ENCODE data around the gene FAM149A.

Gene FAM149A

DNA sequence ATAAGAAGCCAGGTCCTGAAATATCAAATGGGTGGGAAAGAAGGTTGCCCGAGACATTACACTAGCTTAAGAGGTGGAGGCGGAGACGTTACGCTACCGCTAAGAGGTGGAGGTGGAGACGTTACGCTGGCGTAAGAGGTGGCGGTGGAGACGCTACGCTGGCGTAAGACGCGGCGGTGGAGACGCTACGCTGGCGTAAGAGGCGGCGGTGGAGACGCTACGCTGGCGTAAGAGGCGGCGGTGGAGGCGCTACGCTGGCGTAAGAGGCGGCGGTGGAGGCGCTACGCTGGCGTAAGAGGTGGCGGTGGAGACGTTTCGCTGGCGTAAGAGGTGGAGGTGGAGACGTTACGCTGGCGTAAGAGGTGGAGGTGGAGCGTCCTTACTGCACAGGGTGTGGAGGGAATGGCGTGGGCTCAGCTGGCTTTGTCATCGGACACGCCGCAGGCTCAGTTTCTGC, 99.6 kb downstream of the FAM149A start:
- DNase-seq, result no peak

DNA sequence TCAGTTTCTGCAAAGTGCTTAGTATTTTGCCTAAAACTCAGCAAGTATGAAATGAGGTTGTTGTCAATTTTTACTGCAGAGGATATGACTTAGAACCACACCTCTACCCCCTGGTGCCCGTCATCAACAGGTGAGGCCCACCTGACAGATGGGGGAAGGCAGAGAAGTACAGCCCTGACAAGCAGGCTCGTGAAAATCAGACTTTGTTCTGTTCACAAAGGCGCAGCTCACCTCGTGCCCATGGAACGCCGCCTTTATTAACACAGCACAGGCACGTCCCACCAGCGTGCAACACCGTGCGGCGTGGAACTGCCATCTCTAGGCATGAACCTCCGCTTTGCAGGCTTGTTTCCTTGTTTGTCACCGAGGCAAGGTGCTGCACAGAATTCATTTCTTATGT, 100.2 kb downstream of the FAM149A start:
- no peak for DNase-seq

DNA sequence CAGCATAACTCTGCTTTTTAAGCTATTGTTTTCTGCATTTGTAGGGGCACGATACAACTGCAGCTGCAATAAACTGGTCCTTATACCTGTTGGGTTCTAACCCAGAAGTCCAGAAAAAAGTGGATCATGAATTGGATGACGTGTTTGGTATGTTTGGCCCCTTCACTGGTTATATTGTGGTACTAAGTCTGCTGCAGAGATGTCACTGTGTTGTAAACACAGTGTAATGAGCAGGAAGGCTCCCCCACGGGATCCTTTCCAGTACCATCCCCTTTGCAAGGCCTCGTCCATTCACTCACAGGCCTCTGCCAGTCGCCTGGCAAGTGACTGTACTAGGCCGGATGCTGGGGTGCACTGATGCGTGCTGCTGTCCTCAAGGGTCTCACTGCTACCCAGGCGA, 100.7 kb downstream of the FAM149A start:
- DNase-seq, result no peak

DNA sequence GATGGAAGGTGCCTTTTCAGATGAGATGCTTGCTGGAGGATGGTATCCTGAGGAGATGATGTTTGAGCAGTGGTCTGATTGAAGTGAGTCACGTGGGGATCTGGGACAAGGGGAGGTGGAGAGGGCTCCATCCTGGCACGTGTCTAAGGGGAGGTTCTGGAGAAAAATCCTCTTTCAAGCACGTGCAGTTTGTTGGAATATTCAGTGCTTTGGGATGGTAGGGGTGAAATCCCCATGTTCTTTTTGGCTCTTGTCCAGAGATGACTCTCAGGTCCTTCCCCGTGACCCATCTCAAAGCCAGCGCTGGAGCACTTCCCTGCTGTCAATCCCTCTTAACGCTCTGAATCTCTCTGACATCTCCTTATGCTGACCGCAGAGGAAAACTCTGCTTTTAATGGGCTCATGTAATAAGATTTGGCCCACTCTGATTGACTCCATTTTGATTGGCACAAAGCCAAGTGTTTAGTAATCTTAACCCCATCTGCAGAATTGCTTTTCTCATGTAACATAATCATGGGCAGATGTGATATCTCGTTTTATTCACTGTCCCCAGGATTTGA, 112.0 kb downstream of the FAM149A start:
- DNase-seq, result no peak

DNA sequence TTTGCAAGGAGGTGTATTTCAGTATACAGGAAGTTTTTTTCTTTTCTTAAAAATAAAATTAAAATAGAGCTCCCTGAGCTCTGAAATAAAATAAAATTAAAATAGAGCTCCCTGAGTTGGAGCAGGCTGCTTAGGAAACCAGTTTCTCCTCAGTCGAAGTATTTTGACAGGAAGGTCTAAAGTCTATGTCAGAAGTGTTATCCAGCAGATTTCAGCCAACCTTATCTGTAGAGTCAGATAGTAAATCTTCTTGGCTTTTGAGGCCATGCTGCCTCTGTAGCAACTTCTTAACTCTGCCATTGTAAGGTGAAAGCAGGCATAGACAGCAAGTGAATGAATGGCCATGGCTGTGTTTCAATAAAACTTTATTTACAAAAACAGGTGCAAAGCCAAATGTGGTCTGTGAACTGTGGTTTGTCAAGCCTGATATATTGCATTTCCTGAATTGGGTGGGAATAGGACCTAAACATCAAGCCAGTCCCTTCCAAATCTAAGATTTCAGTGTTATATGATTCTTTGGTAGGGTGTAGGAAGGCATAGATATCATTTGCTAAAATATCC, 113.3 kb downstream of the FAM149A start:
- no peak for DNase-seq

DNA sequence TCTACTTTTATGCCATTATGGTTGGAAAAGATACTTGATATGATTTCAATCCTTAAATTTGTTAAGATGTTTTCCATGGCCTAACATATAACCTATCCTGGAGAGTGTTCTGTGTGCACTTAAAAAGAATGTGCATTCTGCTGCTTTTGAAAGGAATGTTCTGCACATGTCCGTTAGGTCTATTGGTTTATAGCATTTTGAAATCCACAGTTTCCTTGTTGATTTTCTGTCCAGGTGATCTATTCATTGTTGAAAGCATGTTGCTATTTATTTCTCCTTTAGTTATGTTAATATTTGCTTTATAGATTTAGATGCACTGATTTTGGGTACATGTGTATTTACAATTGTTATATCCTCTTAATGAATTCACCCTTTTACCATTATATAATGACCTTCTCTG, 117.1 kb downstream of the FAM149A start:
- DNase-seq, result no peak
